HUES48 (cell line): Measurements from ENCODE around the gene SERPINB13.

Source experiments
- H3K27ac ChIP-seq: one replicate; pipeline ENCODE4 v1.7.0; 2013; ENCODE audit warnings: low read depth, low read length, inconsistent platforms
- H3K27me3 ChIP-seq: 2 replicates; pipeline ENCODE4 v1.6.1; 2013; ENCODE audit warnings: mild to moderate bottlenecking, low read length; ENCODE audit not compliant: control insufficient read depth, insufficient read depth
- H3K36me3 ChIP-seq: 2 replicates; pipeline ENCODE4 v1.6.1; 2013; ENCODE audit warnings: low read length; ENCODE audit not compliant: control insufficient read depth, insufficient read depth
- H3K4me1 ChIP-seq: 2 replicates; pipeline ENCODE4 v1.6.1; 2013; ENCODE audit warnings: mild to moderate bottlenecking, low read length; ENCODE audit not compliant: control insufficient read depth, insufficient read depth
- H3K4me3 ChIP-seq: 2 replicates; pipeline ENCODE4 v1.5.1; 2013; ENCODE audit warnings: mild to moderate bottlenecking, low read depth, low read length
- H3K9ac ChIP-seq: 2 replicates; pipeline ENCODE4 v1.6.1; 2013; ENCODE audit warnings: mild to moderate bottlenecking, low read depth, low read length, moderate library complexity
- H3K9me3 ChIP-seq: 2 replicates; pipeline ENCODE4 v1.6.1; 2013; ENCODE audit warnings: low read length; ENCODE audit not compliant: control insufficient read depth, insufficient read depth

The SERPINB13 gene

DNA sequence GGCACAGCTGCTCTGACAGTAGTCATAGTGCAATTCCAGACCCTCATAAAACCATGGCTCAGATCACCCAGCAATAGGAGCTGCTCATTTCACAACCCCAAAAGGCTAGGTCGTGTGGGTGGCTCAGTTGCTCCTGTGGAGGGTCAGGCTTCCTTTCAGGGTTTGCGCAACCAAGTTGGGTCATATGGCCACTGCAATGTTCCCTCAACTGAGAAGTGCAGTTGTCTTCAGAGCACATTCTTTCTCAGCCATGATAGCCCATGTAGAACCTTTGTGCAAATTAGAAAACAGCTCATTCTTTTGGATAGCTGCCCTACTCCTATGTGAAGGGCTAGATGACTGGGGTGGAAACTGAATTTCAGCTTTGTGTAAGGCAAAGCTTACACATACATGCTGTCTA, 3.2 kb downstream of the SERPINB13 start:
- Histone ChIP-seq H3K27ac (no peak overlapping the region), H3K4me3 (no peak overlapping the region), H3K9ac (no peak overlapping the region), H3K9me3 (no peaks in the 10 kb centered on the region), H3K4me1 (no peaks in the 10 kb centered on the region), H3K36me3 (no peaks in the 10 kb centered on the region), H3K27me3 (no peaks in the 10 kb centered on the region)

DNA sequence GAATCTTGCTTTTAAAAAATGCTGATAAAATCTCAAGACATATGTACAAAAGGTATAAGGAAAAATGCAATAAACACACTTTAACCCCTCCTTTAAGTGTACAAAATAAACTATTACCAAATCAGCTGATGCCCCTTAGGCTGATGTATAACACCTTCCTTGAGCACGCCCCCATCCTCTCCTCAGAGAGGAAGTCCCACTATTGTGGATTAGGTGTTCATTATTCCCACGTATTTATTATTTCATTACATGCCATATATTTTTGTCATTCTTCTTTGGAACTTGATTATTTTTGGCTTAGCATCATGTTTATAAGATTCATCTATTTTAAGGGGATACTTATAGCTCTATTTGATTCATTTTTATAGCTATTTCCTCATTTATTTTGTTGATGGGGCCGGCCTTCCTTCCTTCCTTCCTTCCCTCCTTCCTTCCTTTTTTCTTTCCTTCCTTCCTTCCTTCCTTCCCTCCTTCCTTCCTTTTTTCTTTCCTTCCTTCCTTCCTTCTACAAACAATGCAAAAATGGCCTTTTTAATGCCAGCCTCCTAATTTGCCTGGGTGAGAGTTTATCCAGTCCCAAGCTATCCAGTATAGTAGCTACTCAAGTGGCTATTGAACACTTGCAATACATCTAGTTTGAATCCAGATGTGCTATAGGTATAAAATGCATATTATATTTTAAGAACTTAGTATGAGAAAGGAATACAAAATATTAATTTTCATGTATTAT, 4.0 kb downstream of the SERPINB13 start:
- Histone ChIP-seq H3K27ac (no peak overlapping the region), H3K27me3 (no peaks in the 10 kb centered on the region), H3K9me3 (no peaks in the 10 kb centered on the region), H3K9ac (no peak overlapping the region), H3K4me1 (no peaks in the 10 kb centered on the region), H3K36me3 (no peaks in the 10 kb centered on the region), H3K4me3 (no peak overlapping the region)

DNA sequence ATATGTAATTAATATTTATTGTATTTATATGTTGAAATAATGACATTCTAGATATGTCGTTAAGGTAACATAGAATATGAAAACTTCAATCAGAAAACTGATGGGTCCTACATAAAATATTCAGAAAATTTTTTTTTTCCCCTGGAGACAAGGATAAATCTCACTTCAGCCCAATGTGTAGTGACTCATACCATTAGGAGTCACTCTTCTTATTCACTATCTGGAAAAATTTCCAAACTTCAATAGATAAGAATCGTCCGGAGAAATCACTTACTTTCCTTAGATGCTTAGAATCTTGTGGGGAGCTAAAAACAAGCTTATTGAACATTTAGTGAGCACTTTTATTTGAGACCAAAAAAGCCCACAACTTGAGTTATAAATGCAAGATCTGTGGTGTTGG, 4.6 kb downstream of the SERPINB13 start:
- Histone ChIP-seq H3K27ac (no peak overlapping the region), H3K36me3 (no peaks in the 10 kb centered on the region), H3K4me1 (no peaks in the 10 kb centered on the region), H3K4me3 (no peak overlapping the region), H3K9ac (no peak overlapping the region), H3K9me3 (no peaks in the 10 kb centered on the region), H3K27me3 (no peaks in the 10 kb centered on the region)

DNA sequence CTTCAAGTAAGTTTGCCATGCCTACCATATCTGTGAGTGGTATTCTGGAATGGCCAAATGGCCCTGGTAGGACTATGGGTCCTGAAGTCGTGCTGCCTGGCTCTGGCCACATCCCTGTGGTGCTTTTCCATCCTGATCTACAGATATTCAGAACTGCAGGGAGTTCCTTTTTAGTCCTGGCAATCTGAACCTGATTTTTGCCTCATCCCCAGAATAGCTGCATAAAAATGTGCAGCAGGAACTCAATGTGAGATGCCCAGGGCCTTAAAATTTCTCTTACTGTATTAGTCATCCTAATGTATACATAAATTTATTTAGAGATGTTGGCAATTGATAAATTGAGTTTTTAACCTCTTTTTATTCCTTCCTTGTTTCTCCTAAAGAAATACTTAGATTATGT, 5.3 kb downstream of the SERPINB13 start:
- Histone ChIP-seq H3K27ac (no peak overlapping the region), H3K4me1 (no peaks in the 10 kb centered on the region), H3K9me3 (no peaks in the 10 kb centered on the region), H3K4me3 (no peak overlapping the region), H3K9ac (no peak overlapping the region), H3K27me3 (no peaks in the 10 kb centered on the region), H3K36me3 (no peaks in the 10 kb centered on the region)

DNA sequence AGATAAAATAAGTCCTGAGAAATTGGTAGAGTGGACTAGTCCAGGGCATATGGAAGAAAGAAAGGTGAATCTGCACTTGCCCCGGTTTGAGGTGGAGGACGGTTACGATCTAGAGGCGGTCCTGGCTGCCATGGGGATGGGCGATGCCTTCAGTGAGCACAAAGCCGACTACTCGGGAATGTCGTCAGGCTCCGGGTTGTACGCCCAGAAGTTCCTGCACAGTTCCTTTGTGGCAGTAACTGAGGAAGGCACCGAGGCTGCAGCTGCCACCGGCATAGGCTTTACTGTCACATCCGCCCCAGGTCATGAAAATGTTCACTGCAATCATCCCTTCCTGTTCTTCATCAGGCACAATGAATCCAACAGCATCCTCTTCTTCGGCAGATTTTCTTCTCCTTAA, 9.8 kb downstream of the SERPINB13 start:
- Histone ChIP-seq H3K27me3 (no peaks in the 10 kb centered on the region), H3K9me3 (no peaks in the 10 kb centered on the region), H3K4me1 (no peaks in the 10 kb centered on the region), H3K9ac (no peak overlapping the region), H3K4me3 (no peak overlapping the region), H3K36me3 (no peaks in the 10 kb centered on the region), H3K27ac (no peak overlapping the region)

DNA sequence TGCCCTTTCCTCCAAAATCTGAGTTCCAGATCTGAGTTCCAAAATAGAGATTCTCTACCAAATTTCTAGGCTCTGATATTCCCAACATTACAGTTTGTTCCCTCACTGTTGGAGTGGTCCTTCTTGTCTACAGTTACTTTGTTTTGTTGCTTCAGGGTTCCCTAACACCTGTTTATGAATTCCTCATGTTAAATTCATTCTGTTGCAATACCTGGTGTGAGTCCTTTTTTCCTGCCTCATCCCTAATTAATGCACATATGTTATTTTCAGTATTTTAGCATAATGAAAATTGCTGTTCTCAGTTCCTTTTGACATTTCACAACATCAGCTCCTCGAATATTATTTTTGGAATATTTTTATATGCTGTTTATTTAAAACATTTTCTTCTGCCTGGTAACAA, 16.2 kb downstream of the SERPINB13 start:
- Histone ChIP-seq H3K9me3 (no peaks in the 10 kb centered on the region), H3K27ac (no peak overlapping the region), H3K9ac (no peak overlapping the region), H3K27me3 (no peaks in the 10 kb centered on the region), H3K4me1 (no peaks in the 10 kb centered on the region), H3K4me3 (no peak overlapping the region), H3K36me3 (no peaks in the 10 kb centered on the region)

DNA sequence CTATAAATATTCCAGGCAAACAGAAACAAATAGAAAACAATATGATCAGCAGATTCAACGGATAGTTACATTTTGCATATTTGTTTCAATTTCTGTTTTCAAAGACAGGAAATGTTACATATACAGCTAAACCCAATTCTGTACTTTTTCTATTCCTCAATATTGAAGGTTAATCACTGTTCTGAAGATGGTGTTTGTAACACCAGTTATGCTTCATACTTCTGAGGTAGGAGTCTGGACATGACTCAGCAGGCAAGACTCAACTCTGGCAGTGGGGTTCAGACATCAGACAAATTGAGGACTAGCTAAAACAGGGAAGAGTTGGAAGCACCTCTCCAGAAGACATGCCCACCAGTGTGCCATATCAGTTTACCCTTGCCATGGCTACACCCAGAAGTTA, 16.6 kb downstream of the SERPINB13 start:
- Histone ChIP-seq H3K27me3 (no peaks in the 10 kb centered on the region), H3K9me3 (no peaks in the 10 kb centered on the region), H3K27ac (no peak overlapping the region), H3K4me3 (no peak overlapping the region), H3K36me3 (no peaks in the 10 kb centered on the region), H3K9ac (no peak overlapping the region), H3K4me1 (no peaks in the 10 kb centered on the region)

DNA sequence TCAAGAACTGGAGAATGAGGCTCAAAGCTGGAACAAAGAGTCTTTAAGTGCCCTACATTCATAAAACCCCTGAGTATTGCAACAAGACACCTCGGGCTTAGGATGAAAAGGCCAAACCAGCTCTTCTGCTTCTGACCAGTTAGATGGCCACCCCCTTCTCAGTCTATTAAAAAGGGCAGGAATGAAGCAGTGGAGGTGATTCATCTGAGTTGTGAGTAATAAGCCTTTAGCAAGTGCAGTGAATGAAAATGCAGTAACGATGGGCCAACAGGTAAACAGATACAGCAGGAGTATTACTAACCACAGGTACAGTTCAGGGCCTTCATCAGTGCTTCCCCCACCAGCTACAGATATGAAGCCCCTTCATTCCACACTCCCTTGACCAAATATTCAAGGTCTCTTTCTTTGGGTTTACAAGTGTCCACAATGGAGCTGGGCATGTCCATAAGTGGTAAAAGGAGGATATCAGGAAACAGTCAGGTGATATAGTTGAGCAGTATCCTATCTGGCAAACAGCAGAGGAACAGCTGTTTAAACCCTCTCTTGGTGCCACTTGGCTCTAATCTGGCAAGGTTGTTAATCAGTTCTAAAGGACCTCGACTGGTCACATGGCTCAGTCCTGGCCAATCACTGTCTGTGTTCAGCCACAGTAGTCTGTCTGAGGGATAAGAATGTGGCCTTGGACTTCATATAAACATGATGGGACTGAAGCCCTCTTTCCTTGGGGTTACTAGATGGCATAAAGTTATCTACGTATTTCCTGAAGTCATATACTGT, 17.8 kb downstream of the SERPINB13 start:
- Histone ChIP-seq H3K27ac (no peak overlapping the region), H3K36me3 (no peaks in the 10 kb centered on the region), H3K9ac (no peak overlapping the region), H3K27me3 (no peaks in the 10 kb centered on the region), H3K4me1 (no peaks in the 10 kb centered on the region), H3K9me3 (no peaks in the 10 kb centered on the region), H3K4me3 (no peak overlapping the region)

DNA sequence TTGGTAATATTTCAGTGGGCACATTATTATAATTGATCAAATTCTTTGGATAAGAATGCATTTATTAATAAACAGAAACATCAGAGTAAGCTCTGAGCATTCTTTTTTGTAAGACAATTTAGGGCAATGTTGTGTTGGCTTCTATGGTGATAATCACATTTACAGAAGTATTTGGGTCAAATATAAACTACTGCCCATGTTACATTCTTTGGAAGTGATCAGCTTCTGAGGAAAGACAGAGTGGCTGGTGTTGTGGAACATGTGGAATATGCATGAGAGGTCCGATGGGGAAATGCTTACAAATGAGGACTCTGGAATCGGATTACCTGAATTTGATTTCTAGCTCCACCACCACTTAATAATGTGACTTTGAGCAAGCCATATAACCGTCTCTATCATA, 19.4 kb downstream of the SERPINB13 start:
- no peaks in the 10 kb centered on the region for H3K4me1 ChIP-seq
- no peaks in the 10 kb centered on the region for H3K27me3 ChIP-seq
- no peak overlapping the region for H3K4me3 ChIP-seq
- H3K36me3 ChIP-seq: no peaks in the 10 kb centered on the region
- no peaks in the 10 kb centered on the region for H3K9me3 ChIP-seq
- H3K9ac ChIP-seq: no peak overlapping the region
- H3K27ac ChIP-seq: no peak overlapping the region

DNA sequence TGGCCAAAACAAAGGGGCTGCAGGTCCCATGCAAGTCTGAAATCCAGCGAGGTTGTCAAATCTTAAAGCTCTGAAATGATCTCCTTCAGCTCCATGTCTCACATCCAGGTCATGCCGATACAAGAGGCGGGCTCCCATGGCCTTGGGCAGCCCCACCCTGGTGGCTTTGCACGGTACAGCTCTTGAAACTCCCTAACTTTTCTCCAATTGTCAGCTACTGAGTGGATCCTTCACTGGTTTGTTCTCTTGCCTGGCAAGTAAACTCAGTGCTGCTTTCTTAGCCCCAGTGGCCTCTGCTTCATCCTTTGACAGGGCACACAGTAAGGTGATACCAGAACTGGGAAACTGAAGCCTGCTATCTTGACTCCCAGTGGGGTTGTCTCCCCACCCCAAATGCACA, 26.3 kb downstream of the SERPINB13 start:
- Histone ChIP-seq H3K4me1 (peaks cover 11% of the 10 kb centered on the region), H3K27me3 (no peaks in the 10 kb centered on the region), H3K9me3 (no peaks in the 10 kb centered on the region), H3K4me3 (no peak overlapping the region), H3K9ac (no peak overlapping the region), H3K27ac (no peak overlapping the region), H3K36me3 (no peaks in the 10 kb centered on the region)

DNA sequence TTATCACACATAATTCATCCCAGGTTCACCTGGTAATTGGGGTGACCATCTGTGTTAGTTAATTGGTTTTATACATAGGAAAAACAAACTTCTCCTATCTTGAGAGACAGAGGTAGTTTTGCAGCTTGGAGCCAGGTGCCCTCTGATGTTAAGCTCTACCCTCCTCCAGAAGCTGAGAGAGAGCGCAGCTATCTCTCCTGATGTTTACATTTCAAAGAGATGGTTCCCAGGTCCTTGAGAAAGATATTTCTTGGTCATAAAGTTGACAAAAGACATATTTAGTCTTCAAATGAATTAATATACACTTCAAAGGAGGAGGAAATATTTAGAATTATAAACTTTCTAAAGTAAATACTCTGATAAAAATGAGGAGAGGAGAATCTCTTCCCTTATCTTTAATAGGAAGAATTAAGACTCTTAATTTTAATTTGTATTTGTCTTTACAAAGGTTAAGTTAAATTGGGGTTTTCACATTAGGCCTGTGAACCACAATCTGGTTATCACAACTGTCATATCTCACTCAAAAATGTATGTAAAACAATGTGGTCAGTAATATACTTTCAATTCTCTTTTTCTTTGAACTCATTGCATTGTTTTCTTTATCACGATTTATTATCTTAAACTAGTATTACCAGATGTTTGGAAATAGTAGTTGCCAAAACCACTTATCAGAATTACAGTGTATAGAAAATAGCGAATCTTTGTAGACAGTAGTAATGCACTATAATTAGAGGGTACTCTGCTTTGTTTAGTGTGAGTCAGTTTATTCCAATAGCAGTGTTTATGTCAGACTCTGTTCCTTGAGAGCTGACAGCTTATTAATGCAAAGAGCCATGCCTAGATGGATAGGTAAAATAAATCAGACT, 30.1 kb downstream of the SERPINB13 start:
- Histone ChIP-seq H3K4me1 (peaks cover 11% of the 10 kb centered on the region), H3K36me3 (no peaks in the 10 kb centered on the region), H3K27ac (no peak overlapping the region), H3K27me3 (no peaks in the 10 kb centered on the region), H3K9ac (no peak overlapping the region), H3K4me3 (no peak overlapping the region), H3K9me3 (no peaks in the 10 kb centered on the region)
